Kidney capillary endothelial cell (primary cell): ENCODE measurements around the gene GIPC3.
"Not testable (repeated sequence)": the region's sequence is repeated elsewhere in the genome, so short reads cannot be mapped to it uniquely, and the experiment has no call there.

Experiments used
- DNase-seq: peaks from one replicate; pipeline ENCODE4 v3.0.0-alpha.2; 2018; ENCODE audit warnings: low spot score

Gene GIPC3

GRCh38 chr19:3618811-3619630, 33.7 kb downstream of the GIPC3 start:
- DNase-seq, result no peak

DNA sequence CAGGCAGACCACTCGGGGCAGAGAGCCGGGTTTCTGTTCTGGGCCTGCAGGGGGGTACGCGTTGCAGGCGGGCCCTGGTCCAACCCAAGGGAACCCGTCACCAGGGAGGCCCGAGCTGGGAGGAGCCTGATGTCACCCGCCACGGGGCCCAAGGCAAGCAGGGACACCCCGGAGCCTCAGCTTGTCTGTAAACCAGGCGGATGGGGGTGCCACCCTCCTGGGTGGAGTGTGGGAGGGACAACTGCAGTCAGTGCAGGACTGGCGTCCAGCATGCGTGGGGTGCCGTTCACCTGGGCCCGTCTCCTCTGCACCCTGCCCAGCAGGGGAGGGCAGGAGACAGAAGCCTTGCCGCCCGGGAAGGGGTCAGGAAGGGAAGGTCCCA, 34.3 kb downstream of the GIPC3 start:
- no peak for DNase-seq

DNA sequence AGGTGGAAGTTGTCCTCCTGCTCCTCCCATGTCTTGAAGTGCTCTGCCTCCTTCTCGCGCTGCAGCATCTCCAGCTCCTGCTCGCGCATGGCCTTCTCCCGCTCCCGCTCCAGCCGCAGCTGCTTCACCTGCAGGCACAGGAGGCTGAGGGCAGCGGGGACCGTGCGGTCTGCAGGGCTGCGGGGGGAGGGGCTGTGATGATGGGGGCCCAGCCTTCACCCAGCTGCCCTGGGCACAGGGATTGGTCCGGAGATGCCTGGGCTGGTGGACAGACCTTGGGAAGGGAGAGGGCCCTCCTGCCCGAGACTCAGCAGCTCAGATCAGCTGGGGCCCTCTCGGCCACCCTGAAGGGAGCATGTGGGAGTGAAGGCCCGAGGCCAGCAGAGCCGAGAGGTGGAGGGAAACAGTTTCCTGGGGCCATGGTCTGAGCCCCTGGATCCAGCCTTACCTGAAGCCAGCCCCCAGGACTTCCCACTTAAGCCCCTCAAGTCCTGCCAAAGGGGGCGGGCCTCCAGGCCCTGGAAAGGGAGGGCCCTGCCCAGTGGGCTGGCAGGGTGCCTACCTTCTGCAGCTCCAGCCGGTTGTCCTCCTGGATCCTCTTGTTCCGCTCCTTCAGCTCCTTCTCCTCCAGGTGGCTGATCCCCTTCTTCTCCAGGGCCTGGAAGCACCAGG, 35.0 kb downstream of the GIPC3 start:
- DNase-seq, result no peak

DNA sequence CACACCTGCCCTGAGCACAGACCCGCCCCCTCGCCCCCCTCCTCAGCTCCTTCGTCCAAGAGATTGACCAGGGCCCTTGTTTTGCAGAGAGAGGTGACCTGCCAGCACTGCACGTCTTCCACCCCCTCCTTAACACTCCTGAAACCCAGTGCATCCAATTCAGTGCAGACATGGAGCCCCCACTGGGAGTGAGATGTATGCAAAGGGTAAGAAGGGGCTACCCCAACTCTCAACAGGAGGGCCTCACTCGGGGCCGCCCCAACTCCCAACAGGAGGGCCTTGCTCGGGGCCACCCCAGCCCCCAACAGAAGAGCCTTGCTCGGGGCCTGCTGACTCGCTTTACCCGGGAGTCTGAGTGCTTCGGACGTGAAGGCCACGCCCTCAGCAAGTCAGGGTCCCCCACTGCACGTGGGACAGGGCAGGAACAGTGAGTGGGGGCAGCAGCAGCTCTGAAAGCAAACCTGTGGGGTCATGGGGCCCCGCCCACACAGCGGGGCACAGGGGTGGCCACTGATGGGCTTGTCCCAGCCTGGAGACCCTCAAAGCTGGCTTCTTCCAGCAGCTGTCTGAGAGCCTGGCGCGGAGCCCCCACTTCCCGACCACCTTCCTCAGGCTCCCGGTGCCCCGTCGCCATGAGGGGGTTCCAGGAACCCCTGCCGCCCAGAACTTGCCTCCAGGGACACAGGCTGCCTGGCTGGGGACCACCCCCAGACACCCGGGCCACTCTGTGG, 35.7 kb downstream of the GIPC3 start:
- no peak for DNase-seq

GRCh38 chr19:3621689-3622088, 36.4 kb downstream of the GIPC3 start:
- DNase-seq, result no peak

GRCh38 chr19:3622224-3622623, 36.9 kb downstream of the GIPC3 start:
- no peak for DNase-seq

GRCh38 chr19:3623716-3624115, 38.4 kb downstream of the GIPC3 start:
- no peak for DNase-seq

- no peak for DNase-seq
Observed at GRCh38 chr19:3625996-3626472, 40.8 kb downstream of the GIPC3 start.

DNA sequence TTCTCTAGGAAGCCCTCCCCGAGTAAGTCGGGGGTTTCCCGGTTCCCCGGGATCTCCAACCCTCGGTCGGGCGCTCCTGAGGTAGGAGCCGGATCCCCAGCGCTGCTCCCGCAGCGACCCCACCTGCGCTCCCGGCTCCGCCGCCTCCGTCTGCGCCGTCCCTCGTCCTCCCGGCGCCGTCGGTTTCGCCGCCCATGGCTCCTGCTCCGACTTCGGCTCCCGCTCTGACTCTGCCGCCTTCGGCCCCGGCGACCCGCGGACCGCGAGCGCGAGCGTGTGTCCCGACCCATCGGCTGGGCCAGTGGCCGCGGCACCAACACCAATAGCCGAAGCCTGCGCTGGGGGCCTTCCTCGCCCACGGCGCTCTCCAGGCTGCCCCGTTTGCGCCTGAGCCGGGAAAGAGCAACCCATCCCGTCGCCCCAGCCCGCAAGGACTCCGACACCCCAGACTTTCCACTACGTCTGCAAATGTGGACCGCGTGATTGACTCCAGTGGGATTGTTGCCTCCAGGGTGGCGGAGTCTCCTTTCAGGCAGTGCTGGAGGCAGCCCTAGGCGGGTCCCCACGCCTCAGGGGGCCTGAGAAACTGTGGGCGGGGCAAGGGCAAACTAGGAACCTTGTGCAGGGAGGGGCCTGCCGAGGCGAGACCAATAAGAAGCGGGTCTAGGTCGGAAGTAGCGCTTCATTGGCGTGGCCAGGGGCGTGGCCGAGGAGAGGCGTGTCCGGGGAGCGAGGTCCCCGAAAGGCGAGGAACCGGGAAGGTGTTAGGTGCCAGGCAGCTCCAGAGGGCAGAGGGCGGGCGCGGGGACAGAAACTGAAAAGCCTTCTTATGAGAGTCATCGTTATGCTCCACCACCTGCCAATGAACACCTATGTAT, 41.4 kb downstream of the GIPC3 start, which contains the start of gene CACTIN:
Gene CACTIN, minus strand, starts transcription at position 318 of the 878 bp plus-strand sequence. Its CDS starts 28 bp downstream, at position 290.
- peak; percentile 95 for DNase-seq

DNA sequence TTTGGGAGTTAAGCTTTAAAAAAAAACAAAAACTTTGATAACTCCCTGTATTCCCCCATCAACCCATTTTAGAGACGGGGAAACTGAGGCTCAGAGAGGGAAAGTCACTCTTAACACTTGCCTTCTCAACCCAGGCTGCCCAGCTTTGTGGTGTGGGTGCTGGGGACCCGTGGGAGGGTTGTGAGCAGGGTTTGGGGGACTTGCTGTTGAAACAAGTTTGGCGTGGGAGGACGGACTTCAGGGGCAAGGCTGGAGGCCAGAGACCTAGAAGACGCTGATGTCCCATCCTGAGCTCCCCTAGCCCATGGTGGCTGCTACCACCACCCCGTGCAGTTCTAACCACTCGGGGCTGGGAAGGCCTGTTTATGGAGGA, 42.1 kb downstream of the GIPC3 start:
- DNase-seq, result no peak

DNA sequence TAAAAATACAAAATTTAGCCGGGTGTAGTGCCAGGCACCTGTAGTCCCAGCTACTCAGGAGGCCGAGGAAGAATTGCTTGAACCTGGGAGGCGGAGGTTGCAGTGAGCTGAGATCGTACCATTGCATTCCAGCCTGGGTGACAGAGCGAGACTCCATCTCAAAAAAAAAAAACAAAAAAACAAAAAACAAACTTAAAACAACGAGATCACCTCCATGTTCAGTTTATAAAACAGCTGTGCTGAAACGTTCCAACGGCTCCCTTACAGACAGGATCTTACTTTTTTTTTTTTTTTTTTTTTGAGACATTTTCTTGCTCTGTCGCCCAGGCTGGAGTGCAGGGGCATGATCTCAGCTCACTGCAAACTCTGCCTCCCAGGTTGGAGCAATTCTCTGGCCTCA, 43.5 kb downstream of the GIPC3 start:
- not testable (repeated sequence) for DNase-seq

GRCh38 chr19:3631053-3631861, 46.0 kb downstream of the GIPC3 start:
- no peak for DNase-seq

- DNase-seq, result no peak
Observed at GRCh38 chr19:3632098-3632497, 46.8 kb downstream of the GIPC3 start.

GRCh38 chr19:3632739-3633558, 47.7 kb downstream of the GIPC3 start:
- no peak for DNase-seq

GRCh38 chr19:3633559-3633988, 48.3 kb downstream of the GIPC3 start:
- DNase-seq, result no peak

- no peak for DNase-seq
Observed at GRCh38 chr19:3634496-3635045, 49.3 kb downstream of the GIPC3 start.

DNA sequence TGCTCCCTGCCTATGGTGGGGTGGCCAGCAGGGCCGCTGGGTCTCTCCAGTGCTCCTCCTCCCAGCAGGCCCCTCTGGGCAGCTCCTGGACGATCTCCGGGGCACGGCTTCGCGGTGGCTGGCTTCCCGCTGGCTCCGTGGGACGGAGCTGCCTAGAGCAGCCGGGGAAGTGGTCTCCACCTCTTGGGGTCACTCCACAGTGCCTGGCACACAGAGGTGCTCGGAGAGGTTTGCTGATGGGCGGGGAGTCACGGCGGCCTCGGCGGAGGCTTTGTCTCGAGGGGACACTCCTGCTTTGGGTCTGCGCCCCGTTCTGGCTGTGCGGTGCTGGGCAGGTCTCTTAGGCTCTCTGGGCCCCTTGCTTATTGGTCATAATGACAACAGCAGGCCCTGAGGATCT, 51.2 kb downstream of the GIPC3 start:
- DNase-seq, result no peak

DNA sequence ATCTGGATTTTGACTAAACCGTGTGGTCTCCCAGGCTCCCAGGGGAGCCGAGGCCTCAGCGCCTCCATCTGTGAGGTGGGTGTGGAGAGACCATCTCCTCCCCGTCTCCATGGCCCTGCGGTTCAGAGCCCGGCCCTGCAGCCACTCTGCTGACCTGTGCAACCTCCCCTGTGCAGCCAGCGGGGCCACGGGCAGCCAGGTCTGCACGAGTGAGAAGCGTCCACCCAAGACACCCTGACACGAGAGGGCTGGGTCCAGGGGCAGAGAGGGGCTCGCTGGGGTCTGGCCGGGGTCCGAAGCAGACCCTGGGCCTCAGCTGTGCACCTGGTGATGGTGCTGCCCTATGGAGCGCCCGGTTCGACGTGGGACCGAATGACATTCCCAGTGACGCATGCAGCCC, 51.7 kb downstream of the GIPC3 start:
- DNase-seq, result no peak

- DNase-seq, result no peak
Observed at GRCh38 chr19:3637621-3638020, 52.3 kb downstream of the GIPC3 start.
